Motor neuron (in vitro differentiated cells): ENCODE results near the gene ZNF622. TPM values are rescaled to one million over a fixed set of nuclear protein-coding genes. Genes with fewer than 3 reads are reported as not detected.
"Not testable (repeated sequence)": the region's sequence is repeated elsewhere in the genome, so short reads cannot be mapped to it uniquely, and the experiment has no call there.

ENCODE experiments used
- ATAC-seq, 8 experiments: fragments of 200-7000 bp; cut with Tn5 transposase; replicated peaks in 6 of 8; 2 replicates each; pipeline ENCODE4 v1.8.0; 2021; ENCODE audit warnings: mild to moderate bottlenecking in 8 of 8, moderate library complexity in 8 of 8
- H3K27ac ChIP-seq, 2 donors: fragments of 250-450 bp; sonication (Bioruptor Pico); 2 replicates each; pipeline ENCODE4 v1.9.0; 2021; ENCODE audit warnings: antibody characterized with exemption in 2 of 2, mild to moderate bottlenecking in 2 of 2, moderate library complexity in 1 of 2
- H3K4me1 ChIP-seq, 2 donors: fragments of 250-450 bp; sonication (Bioruptor Pico); replicated peaks in 1 of 2; 2 replicates each; pipeline ENCODE4 v1.6.1; 2021; ENCODE audit warnings: antibody characterized with exemption in 2 of 2, mild to moderate bottlenecking in 2 of 2, moderate library complexity in 1 of 2
- H3K4me3 ChIP-seq, 5 donors: fragments of 250-450 bp; sonication (Bioruptor Pico); 2 replicates each; pipeline ENCODE4 v1.9.0; 2021; ENCODE audit warnings: antibody characterized with exemption in 5 of 5, mild to moderate bottlenecking in 5 of 5, moderate library complexity in 4 of 5
- WGBS, 10 experiments: fragments of 450-650 bp; shearing (Covaris generic); methylation state at CpG; one replicate each; pipeline ENCODE4 v1.0.0; 2022; 5-methylcytosine and 5-hydroxymethylcytosine counted together
- in situ Hi-C, 9 experiments: fragments of 400-800 bp; cut with MboI; loops; one replicate each; pipeline ENCODE4 v1.15.0; 2021; ENCODE audit warnings: low sequenced_read_pairs in 9 of 9, low pct_unique_long_range_greater_than_20kb in 2 of 9; ENCODE audit not compliant: unreplicated experiment in 9 of 9
- total RNA-seq, 8 experiments: library from RNA; unstranded; fragments of 300-600 nt; gene quantifications; 2 replicates each; pipeline versions ENCODE4 v1.2.3 to v1.2.4, GENCODE V29; 2022

Gene ZNF622
- total RNA-seq, 8 experiments from 2014 or later, result 27.6 to 63.3 (median 53.9) TPM

GRCh38 chr5:16455668-16456067 lies 9.9 kb downstream of the ZNF622 start:
- in situ Hi-C loops, result loop anchor here in 6 of 9 experiments (10.0 to 25.0 kb wide), 3 partner anchors 268 to 293 kb away; partner anchors contain the start of gene MARCHF11 (in 1 of the 6)

GRCh38 chr5:16454686-16455085 lies 10.9 kb downstream of the ZNF622 start:
- Histone ChIP-seq H3K4me3 (no peak overlapping the region), H3K27ac (no peak overlapping the region), H3K4me1 (peaks cover 0 to 7% of the 10 kb centered on the region in 2 donors)
- WGBS, 10 experiments, result 80 to 100% (median 97%) methylated on average over 1 to 4 of the region's 4 CpGs; no CpG with 5 or more reads in 3 of the 10 experiments
- in situ Hi-C loops, result loop anchor here in 6 of 9 experiments (10.0 to 25.0 kb wide), 3 partner anchors 267 to 292 kb away; partner anchors contain the start of gene MARCHF11 (in 1 of the 6)
- ATAC-seq, result no peak

More at GRCh38 chr5:16455668-16456067, 9.9 kb downstream of the ZNF622 start:
- peaks cover 0 to 10% of the 10 kb centered on the region in 2 donors for H3K4me1 ChIP-seq
- no peak overlapping the region for H3K27ac ChIP-seq
- H3K4me3 ChIP-seq, result no peak overlapping the region
- WGBS, 10 experiments, result 20 to 96% (median 89%) methylated on average over 1 to 5 of the region's 5 CpGs; no CpG with 5 or more reads in 3 of the 10 experiments
- peak in 4 of 8 experiments; percentile 30 to 60 (median 54) for ATAC-seq

GRCh38 chr5:16453609-16454008 lies 12.0 kb downstream of the ZNF622 start:
- in situ Hi-C loops, result loop anchor here in 6 of 9 experiments (10.0 to 25.0 kb wide), 3 partner anchors 266 to 291 kb away; partner anchors contain the start of gene MARCHF11 (in 1 of the 6)
- H3K4me3 ChIP-seq, result no peak overlapping the region
- H3K4me1 ChIP-seq, result peaks cover 0 to 2% of the 10 kb centered on the region in 2 donors
- H3K27ac ChIP-seq, result no peak overlapping the region
- no peak for ATAC-seq

GRCh38 chr5:16450163-16450562 lies 15.4 kb downstream of the ZNF622 start:
- H3K27ac ChIP-seq, result no peak overlapping the region
- in situ Hi-C loops, result loop anchor here in 6 of 9 experiments (10.0 to 25.0 kb wide), 3 partner anchors 263 to 288 kb away; partner anchors contain the start of gene MARCHF11 (in 1 of the 6)
- WGBS, 10 experiments, result 50 to 100% (median 80%) methylated on average over 1 to 2 of the region's 2 CpGs; no CpG with 5 or more reads in 1 of the 10 experiments
- no peaks in the 10 kb centered on the region for H3K4me1 ChIP-seq
- ATAC-seq, result no peak
- H3K4me3 ChIP-seq, result no peak overlapping the region

- Histone ChIP-seq H3K4me3 (no peak overlapping the region), H3K27ac (no peak overlapping the region), H3K4me1 (no peaks in the 10 kb centered on the region)
- in situ Hi-C loops, result loop anchor here in 4 of 9 experiments (25.0 kb wide), 3 partner anchors 260 to 985 kb away; partner anchors contain the start of gene MARCHF11 (in 2 of the 4)
- peak in 1 of 8 experiments; percentile 36 for ATAC-seq
- WGBS, 10 experiments, result 80 to 100% (median 92%) methylated on average over 1 to 5 of the region's 5 CpGs; no CpG with 5 or more reads in 2 of the 10 experiments
These were observed 18.6 kb downstream of the ZNF622 start for GRCh38 chr5:16446993-16447392.

GRCh38 chr5:16437977-16438376 lies 27.6 kb downstream of the ZNF622 start:
- Histone ChIP-seq H3K4me3 (no peak overlapping the region), H3K4me1 (peaks cover 2 to 7% of the 10 kb centered on the region in 2 donors), H3K27ac (no peak overlapping the region)
- in situ Hi-C loops, result loop anchor here in 4 of 9 experiments (25.0 kb wide), 3 partner anchors 251 to 976 kb away; partner anchors contain the start of gene MARCHF11 (in 2 of the 4)
- ATAC-seq, result no peak
- 29 to 86% (median 50%) methylated on average over 1 of the region's 1 CpG; no CpG with 5 or more reads in 7 of the 10 experiments for WGBS, 10 experiments

- peaks cover 5 to 15% of the 10 kb centered on the region in 2 donors for H3K4me1 ChIP-seq
- H3K4me3 ChIP-seq, ATAC-seq, H3K27ac ChIP-seq: not testable (repeated sequence)
- in situ Hi-C loops, result loop anchor here in 4 of 9 experiments (25.0 kb wide), 3 partner anchors 249 to 974 kb away; partner anchors contain the start of gene MARCHF11 (in 2 of the 4)
- 67 to 98% (median 81%) methylated on average over 3 to 8 of the region's 28 CpGs; no CpG with 5 or more reads in 7 of the 10 experiments for whole genome bisulfite sequencing, 10 experiments
These were observed 29.4 kb downstream of the ZNF622 start for GRCh38 chr5:16436065-16436682.

GRCh38 chr5:16431490-16431889 lies 34.1 kb downstream of the ZNF622 start:
- H3K4me1 ChIP-seq, result peaks cover 13 to 28% of the 10 kb centered on the region in 2 donors
- peak in 4 of 8 experiments; percentile 16 to 66 (median 55) for ATAC-seq
- H3K27ac ChIP-seq, result no peak overlapping the region
- 22 to 80% (median 36%) methylated on average over 1 to 2 of the region's 2 CpGs; no CpG with 5 or more reads in 2 of the 10 experiments for WGBS, 10 experiments
- in situ Hi-C loops, result loop anchor here in 4 of 9 experiments (25.0 kb wide), 3 partner anchors 244 to 969 kb away; partner anchors contain the start of gene MARCHF11 (in 2 of the 4)
- H3K4me3 ChIP-seq, result no peak overlapping the region

- 38 to 100% (median 80%) methylated on average over 1 to 7 of the region's 7 CpGs; no CpG with 5 or more reads in 1 of the 10 experiments for WGBS, 10 experiments
- Histone ChIP-seq H3K27ac (no peak overlapping the region), H3K4me1 (peaks cover 13 to 28% of the 10 kb centered on the region in 2 donors), H3K4me3 (no peak overlapping the region)
- in situ Hi-C loops, result loop anchor here in 4 of 9 experiments (25.0 kb wide), 3 partner anchors 243 to 968 kb away; partner anchors contain the start of gene MARCHF11 (in 2 of the 4)
- no peak for ATAC-seq
These were observed 35.1 kb downstream of the ZNF622 start for GRCh38 chr5:16430349-16431089.

GRCh38 chr5:16428359-16428758 lies 37.2 kb downstream of the ZNF622 start:
- H3K27ac ChIP-seq, result no peak overlapping the region
- in situ Hi-C loops, result loop anchor here in 4 of 9 experiments (25.0 kb wide), 3 partner anchors 241 to 966 kb away; partner anchors contain the start of gene MARCHF11 (in 2 of the 4)
- peaks cover 13 to 28% of the 10 kb centered on the region in 2 donors for H3K4me1 ChIP-seq
- H3K4me3 ChIP-seq, result no peak overlapping the region
- WGBS, 10 experiments, result 50 to 100% (median 71%) methylated on average over 1 to 4 of the region's 4 CpGs; no CpG with 5 or more reads in 1 of the 10 experiments
- ATAC-seq, result no peak

- in situ Hi-C loops, result loop anchor here in 4 of 9 experiments (25.0 kb wide), 3 partner anchors 240 to 965 kb away; partner anchors contain the start of gene MARCHF11 (in 2 of the 4)
- Histone ChIP-seq H3K4me1 (peaks cover 13 to 28% of the 10 kb centered on the region in 2 donors), H3K4me3 (no peak overlapping the region), H3K27ac (no peak overlapping the region)
- peak in 5 of 8 experiments; percentile 38 to 69 (median 54) for ATAC-seq
- 39 to 80% (median 57%) methylated on average over 2 to 9 of the region's 11 CpGs; no CpG with 5 or more reads in 4 of the 10 experiments for WGBS, 10 experiments
These were observed 38.0 kb downstream of the ZNF622 start for GRCh38 chr5:16427587-16427986.

GRCh38 chr5:16418471-16418922 lies 47.1 kb downstream of the ZNF622 start:
- ATAC-seq, result peak in 7 of 8 experiments; percentile 15 to 89 (median 42)
- Histone ChIP-seq H3K4me1 (peaks cover 3% of the 10 kb centered on the region in 2 donors), H3K4me3 (no peak overlapping the region), H3K27ac (peak overlapping the region in 1 of 2 donors; percentile 20)
- WGBS, 10 experiments, result 0 to 100% (median 82%) methylated on average over 1 to 2 of the region's 4 CpGs; no CpG with 5 or more reads in 4 of the 10 experiments
- in situ Hi-C loops, result no loop called here
